ENCODE data around the gene SLC2A11.
A peak's percentile ranks its signal among the peaks of the same experiment; 100 is the strongest.
"Not testable (repeated sequence)": the region's sequence is repeated elsewhere in the genome, so short reads cannot be mapped to it uniquely, and the experiment has no call there.

Gene SLC2A11

GRCh38 chr22:23898006-23898974 lies 40.6 kb downstream of the SLC2A11 start:
- peak; percentile 28 for DNase-seq
- in situ Hi-C loops (cut with MboI; ENCODE audit: low pct_unique_long_range_greater_than_20kb, low sequenced_read_pairs) = no loop called here

DNA sequence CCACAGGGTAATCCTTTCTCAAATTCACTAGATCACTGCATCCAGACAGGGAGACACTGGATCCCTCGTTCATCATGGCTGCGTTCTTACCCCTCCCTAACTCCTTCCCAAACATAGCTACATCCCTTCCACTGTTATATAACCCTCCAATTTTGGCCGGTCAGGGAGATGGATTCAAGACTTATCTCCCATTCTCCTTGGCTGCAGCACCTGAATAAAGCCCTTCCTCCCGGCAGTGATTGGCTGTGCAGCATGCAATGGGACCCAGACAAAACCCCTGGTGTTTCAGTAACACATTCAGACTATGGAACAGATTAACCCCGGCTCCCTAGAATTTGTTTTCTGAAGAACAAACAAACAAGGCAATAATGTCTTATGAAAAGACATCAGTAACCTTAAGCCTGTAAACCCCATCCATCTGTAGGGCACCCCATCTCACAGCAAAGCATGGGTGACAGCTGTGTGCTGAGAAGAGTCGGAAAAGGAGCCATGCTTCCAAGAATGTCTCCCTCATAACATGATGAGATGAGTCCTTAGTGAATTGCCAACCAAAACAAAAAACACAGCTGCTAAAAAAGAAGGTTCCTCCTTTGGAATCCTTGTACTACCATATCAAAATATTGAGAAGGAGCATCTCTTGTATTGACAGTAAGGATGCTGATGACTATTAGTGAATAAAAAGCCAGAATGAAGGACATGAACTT lies 41.5 kb downstream of the SLC2A11 start:
- DNase-seq = no peak
- in situ Hi-C loops (cut with MboI; ENCODE audit: low pct_unique_long_range_greater_than_20kb, low sequenced_read_pairs) = no loop called here

DNA sequence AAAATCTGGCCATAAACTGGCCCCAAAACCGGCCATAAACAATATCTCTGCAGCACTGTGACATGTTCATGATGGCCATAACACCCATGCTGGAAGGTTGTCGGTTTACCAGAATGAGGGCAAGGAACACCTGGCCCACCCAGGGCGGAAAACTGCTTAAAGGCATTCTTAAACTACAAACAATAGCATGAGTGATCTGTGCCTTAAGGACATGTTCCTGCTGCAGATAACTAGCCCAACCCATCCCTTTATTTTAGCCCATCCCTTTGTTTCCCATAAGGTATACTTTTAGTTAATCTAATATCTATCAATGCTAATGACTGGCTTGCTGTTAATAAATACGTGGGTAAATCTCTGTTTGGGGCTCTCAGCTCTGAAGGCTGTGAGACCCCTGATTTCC lies 42.6 kb downstream of the SLC2A11 start:
- DNase-seq; in situ Hi-C loops (cut with MboI; ENCODE audit: low pct_unique_long_range_greater_than_20kb, low sequenced_read_pairs): not testable (repeated sequence)

DNA sequence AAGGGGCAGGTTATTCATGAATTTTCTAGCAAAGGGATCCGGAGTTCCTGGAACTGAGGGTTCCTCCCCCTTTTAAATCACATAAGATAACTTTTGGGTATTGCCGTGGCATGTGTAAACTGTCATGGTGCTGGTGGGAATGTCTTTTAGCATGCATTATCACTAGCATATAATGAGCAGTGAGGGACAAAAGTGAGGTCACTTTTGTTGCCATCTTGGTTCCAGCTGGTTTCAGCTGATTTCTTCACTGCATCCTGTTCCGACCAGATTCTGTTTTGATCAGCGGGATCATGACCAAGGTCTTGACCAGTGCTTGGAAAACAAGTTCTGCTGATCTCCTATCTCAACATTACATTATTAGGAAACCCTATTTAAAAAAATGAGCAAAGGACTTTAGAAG lies 43.9 kb downstream of the SLC2A11 start:
- in situ Hi-C loops (cut with MboI; ENCODE audit: low pct_unique_long_range_greater_than_20kb, low sequenced_read_pairs) = no loop called here
- DNase-seq = no peak

- DNase-seq = no peak
- in situ Hi-C loops (cut with MboI; ENCODE audit: low pct_unique_long_range_greater_than_20kb, low sequenced_read_pairs) = no loop called here
Measured at GRCh38 chr22:23903328-23903971, 45.8 kb downstream of the SLC2A11 start.

- in situ Hi-C loops (cut with MboI; ENCODE audit: low pct_unique_long_range_greater_than_20kb, low sequenced_read_pairs) = no loop called here
- no peak for DNase-seq
Measured at GRCh38 chr22:23904573-23905254, 47.0 kb downstream of the SLC2A11 start.

DNA sequence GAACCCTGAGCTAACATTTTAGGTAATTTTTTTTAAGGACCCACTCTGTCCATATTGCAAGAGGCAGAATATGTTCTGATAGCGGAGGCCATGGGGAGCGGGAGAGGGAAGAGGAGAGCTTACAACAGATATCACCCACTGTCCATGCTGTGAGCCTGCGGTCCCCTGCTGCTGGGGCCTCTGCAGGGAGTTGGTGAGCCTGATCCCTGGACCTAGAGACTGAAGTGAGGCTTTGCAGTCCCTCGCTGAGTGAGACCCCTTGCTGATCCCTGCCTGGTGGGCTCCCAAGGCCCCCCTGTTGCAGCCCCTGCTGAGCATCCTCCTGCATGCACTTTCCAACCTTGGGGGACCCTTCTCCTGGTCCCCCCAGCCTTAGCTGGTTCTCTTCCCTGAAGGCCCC lies 49.0 kb downstream of the SLC2A11 start:
- in situ Hi-C loops (cut with MboI; ENCODE audit: low pct_unique_long_range_greater_than_20kb, low sequenced_read_pairs) = no loop called here
- DNase-seq = no peak

GRCh38 chr22:23907423-23907822 lies 49.7 kb downstream of the SLC2A11 start:
- in situ Hi-C loops (cut with MboI; ENCODE audit: low pct_unique_long_range_greater_than_20kb, low sequenced_read_pairs); DNase-seq: not testable (repeated sequence)

DNA sequence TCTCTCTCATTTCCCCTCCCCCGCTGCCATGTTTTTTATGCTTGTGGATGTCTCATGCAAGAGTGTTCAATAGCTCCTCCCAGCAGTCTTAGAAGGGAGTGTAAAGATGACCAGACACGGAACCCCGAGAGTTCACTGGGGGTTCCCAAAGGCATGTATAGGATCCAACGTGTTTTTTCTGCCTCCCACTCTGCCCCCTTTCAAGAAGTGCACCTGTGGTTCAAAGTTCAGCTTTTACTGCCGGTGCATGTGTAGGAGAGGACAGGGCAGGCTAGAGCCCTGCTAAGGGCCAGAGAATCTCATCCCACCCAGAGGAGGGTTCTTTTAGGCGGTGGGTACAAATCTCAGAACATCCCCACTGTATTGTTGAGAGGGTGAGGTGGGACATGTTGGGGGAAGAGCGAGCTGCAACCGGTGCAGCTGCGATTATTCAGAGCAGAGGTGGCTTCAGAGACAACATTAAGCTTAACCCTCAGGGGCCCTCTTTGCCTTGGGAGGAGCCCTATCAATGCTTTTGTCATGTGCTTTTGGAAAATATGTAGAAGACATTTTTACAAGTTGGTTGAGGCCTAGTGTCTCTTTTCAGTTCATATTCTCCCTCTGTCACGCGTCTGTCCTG lies 51.0 kb downstream of the SLC2A11 start:
- in situ Hi-C loops (cut with MboI; ENCODE audit: low pct_unique_long_range_greater_than_20kb, low sequenced_read_pairs) = no loop called here
- no peak for DNase-seq

DNA sequence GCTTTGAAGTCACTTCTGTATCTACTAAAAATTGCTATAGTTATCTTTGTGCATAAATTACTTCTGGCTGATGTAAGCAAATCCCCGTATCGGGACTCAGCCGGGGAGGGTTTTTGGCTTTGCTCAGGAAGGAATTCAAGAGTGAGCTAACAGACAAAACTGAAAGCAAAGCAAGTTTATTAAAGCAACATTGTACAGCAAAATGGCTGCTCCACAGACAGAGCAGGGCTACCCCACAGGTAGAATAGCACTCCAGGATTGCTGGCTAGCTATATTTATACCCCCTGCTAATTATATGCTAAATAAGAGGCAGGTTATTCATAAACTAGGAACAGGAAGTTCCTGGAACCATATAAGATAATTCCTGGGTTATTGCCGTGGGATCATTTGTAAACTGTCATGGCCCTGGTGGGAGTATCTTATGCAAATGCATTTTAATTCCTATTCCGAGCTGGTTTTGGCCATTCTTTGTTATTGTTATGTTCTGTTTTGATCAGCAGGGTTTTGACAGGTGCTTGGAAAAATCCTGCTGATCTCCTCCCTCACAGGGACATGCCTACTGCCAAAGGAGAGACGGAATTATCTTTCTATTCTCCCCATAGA lies 51.7 kb downstream of the SLC2A11 start:
- in situ Hi-C loops (cut with MboI; ENCODE audit: low pct_unique_long_range_greater_than_20kb, low sequenced_read_pairs) = no loop called here
- no peak for DNase-seq

DNA sequence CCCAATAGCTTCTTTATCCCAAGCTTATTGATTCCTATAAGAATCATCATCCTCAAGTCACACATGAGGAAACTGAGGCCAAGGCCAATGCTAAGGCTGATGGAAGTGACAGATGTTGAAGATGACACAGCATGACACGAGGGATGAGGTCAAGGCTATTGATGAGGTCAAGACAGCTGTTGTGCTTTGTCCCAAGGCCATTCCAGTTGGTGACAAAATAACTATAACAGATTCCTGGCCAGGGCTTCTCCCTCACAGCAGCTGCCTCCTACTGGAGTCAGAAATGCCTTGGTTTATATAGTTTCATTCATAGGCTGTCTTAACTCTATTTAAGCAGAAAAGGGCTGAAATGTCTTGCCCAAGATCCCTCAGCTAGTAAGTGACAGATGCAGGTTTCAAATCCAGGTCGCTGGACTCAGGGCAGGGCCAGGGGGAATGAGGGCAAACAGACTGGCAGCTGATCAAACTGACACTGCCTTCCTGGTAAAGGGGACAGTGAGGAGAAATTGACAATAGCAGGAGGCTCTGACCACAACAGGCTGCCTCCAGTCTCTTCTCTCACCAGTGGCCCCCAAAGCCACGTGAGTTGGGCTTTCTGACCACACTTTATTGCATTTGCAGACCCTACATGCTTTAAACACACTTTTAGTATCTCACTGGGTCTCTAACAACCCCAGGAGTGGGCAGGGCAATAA lies 53.0 kb downstream of the SLC2A11 start:
- in situ Hi-C loops (cut with MboI; ENCODE audit: low pct_unique_long_range_greater_than_20kb, low sequenced_read_pairs) = no loop called here
- no peak for DNase-seq

GRCh38 chr22:23911318-23911980 lies 53.8 kb downstream of the SLC2A11 start:
- no peak for DNase-seq
- in situ Hi-C loops (cut with MboI; ENCODE audit: low pct_unique_long_range_greater_than_20kb, low sequenced_read_pairs) = no loop called here

DNA sequence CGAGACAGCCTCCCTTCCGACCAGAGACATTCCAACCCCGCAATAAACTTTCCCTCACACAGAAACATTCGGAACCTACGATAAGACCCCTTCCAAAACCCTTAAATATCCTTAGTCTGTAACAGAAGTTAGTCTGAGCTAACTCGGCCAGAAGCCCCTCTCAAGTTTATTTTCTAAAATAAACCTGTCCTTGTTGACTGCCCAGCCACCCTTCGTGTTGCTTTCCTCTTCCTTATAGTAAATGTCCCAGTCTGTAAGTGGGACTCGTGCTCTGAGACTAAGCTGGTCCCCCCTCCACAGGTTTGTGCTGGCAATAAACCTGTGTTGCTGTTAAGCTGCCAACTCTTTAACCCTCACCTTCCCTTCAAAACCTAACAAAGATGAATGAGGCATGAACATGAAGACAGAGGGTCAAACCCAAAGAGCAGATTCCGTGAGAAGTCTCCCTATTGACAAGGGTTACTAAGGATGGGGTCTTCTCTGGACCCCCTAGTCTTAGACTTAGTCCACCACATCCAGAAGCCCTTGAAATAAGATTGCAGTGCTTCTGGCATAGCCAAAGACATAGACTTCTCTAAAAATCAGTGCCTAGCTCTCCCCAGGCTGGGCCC lies 54.7 kb downstream of the SLC2A11 start:
- in situ Hi-C loops (cut with MboI; ENCODE audit: low pct_unique_long_range_greater_than_20kb, low sequenced_read_pairs) = no loop called here
- no peak for DNase-seq

DNA sequence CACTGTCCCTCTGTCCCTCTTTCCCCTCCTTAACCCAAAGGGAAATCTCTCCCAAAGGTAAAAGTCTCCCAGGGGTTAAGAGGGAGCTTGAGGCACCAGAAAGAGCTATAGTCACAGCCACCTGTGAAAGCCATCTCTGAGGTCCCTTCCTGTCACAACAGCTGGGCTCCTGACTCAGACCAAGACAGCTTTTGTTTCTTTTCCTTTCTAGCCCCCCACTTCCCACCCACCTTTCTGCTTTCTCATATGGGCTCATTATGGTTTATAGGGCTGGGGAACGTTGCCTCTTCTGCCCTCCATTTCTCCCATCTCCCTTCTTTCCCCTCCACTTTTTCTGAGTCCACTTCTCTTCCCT lies 55.6 kb downstream of the SLC2A11 start:
- no peak for DNase-seq
- in situ Hi-C loops (cut with MboI; ENCODE audit: low pct_unique_long_range_greater_than_20kb, low sequenced_read_pairs) = no loop called here

DNA sequence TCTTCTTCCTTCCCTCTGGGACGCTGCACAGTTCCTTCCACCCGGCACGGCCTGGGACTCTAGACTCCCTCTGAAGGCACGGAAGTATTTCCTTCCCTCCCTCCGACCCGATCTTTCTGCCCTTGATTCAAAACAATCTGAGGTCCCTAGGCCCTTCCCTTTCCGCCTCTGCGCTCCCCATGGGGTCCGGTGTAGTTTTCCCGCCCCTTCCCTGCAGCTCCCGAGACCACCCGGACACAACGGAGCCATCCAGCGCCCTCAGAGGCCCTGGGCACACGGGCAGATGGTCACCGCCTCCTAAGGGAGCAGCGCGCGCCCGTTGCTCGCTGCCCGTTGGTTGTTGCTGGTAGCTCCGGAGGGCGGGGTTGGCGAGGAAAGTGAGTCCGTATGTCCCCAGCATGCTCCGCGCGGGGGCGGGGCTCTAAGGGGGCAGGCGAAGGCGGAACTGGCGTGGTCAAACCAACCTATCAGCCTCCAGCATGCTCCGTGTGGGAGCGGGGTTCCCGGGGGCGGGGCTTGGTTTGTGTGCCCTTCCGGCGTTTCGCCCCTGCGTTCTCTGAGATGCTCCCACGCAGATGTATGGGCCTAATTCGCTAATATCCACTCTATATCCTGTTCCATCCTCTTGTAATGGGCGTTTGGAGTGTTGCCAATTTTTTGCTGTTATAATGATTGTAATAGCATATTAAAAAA lies 56.1 kb downstream of the SLC2A11 start:
- peak; percentile 99 for DNase-seq
- in situ Hi-C loops (cut with MboI; ENCODE audit: low pct_unique_long_range_greater_than_20kb, low sequenced_read_pairs) = no loop called here

- DNase-seq = no peak
- in situ Hi-C loops (cut with MboI; ENCODE audit: low pct_unique_long_range_greater_than_20kb, low sequenced_read_pairs) = no loop called here
Measured at GRCh38 chr22:23915290-23915689, 57.6 kb downstream of the SLC2A11 start.

DNA sequence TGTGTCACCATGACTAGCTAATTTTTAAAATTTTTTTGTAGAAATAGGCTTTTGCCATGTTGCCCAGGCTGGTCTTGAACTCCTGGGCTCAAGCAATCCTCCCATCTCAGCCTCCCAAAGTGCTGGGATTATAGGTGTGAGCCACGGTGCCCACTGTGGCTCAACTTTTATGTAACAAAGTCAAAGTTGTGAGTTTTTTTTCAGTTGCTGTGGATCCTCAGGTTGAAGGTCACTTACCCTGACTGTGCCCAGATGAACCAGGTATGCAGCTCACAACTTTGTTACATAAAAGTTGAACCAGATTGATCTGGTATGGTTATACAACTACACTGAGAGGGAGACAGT lies 62.6 kb downstream of the SLC2A11 start:
- not testable (repeated sequence) for DNase-seq

More for the DNA sequence above, 62.6 kb downstream of the SLC2A11 start:
- in situ Hi-C loops (cut with MboI; ENCODE audit: low pct_unique_long_range_greater_than_20kb, low sequenced_read_pairs) = not testable (repeated sequence)
